ENCODE data around the gene CBFA2T2. TPM values are rescaled to one million over a fixed set of nuclear protein-coding genes. Genes with fewer than 3 reads are reported as not detected.
"Not testable (repeated sequence)": the region's sequence is repeated elsewhere in the genome, so short reads cannot be mapped to it uniquely, and the experiment has no call there.

Gene CBFA2T2
- polyA plus RNA-seq, 1 donor (not counting 4 experiments of a cell fraction or from before 2014, with no cell fraction given) = 6.8 TPM

DNA sequence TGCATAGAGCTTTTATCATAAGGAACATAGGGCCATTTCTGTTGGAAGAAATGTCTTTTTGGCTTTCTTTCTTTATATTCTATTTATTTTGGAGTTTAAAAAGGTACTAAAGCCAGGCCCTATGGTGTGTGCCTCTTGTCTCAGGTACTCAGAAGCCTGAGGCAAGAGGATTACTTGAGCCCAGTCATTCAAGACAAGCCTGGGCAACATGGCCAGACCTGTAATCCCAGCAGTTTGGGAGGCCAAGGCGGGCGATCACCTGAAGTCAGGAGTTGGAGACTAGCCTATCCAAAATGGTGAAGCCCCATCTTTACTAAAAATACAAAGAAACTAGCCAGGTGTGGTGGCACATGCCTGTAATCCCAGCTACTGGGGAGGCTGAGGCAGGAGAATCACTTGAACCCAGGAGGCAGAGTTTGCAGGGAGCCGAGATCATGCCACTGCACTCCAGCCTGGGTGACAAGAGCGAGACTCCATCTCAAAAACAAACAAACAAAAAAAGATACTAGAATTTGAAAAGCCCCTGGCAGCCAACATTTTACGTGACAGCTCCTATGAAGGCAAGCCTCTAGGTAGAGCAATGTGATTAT, 80.0 kb downstream of the CBFA2T2 start:
- dilution Hi-C loops (cut with MboI; ENCODE audit: extremely low pct_ligation_motif_present, low sequenced_read_pairs) = no loop called here
- H4K20me1 ChIP-seq (ENCODE audit: control insufficient read depth, extremely low read depth, insufficient read depth, low read length) = no peaks in the 10 kb centered on the region
- H3K4me2 ChIP-seq (ENCODE audit: control insufficient read depth, extremely low read depth, insufficient read depth, low read depth, low read length) = peak overlapping the region; percentile 87
- H3K9me1 ChIP-seq (ENCODE audit: control insufficient read depth, extremely low read depth, insufficient read depth, low read length) = no peaks in the 10 kb centered on the region
- H3K4me1 ChIP-seq (ENCODE audit: control insufficient read depth, extremely low read depth, insufficient read depth, low read length) = peaks cover 33% of the 10 kb centered on the region
- H2AFZ ChIP-seq (ENCODE audit: control insufficient read depth, low read length) = peak overlapping the region; percentile 83
- H3K9ac ChIP-seq (ENCODE audit: control insufficient read depth, extremely low read depth, insufficient read depth, low read length) = peak overlapping the region; percentile 58
- H3K36me3 ChIP-seq (ENCODE audit: control insufficient read depth in 2 of 2, extremely low read depth in 1 of 2, insufficient read depth in 2 of 2, low read length in 2 of 2) = no peaks in the 10 kb centered on the region
- peak; percentile 74 for DNase-seq (ENCODE audit: low read depth, low spot score)
- peak overlapping the region; percentile 74 for H3K27ac ChIP-seq (ENCODE audit: control insufficient read depth, insufficient read depth, low read length)
- peaks cover 6% of the 10 kb centered on the region for H3K79me2 ChIP-seq (ENCODE audit: control insufficient read depth, insufficient read depth, low read length)
- FAIRE-seq = peak; percentile 79
- no peaks in the 10 kb centered on the region for H3K9me3 ChIP-seq (ENCODE audit: control insufficient read depth, low read depth, low read length)
- peak overlapping the region in 2 of 3 experiments; percentile 33 to 41 for H3K4me3 ChIP-seq (ENCODE audit: control insufficient read depth in 2 of 3, extremely low read depth in 1 of 3, insufficient read depth in 2 of 3, low read depth in 1 of 3, low read length in 3 of 3)
- H3K27me3 ChIP-seq (ENCODE audit: control insufficient read depth, extremely low read depth, insufficient read depth, low read length) = no peaks in the 10 kb centered on the region
- TF ChIP-seq, protein P1, sequence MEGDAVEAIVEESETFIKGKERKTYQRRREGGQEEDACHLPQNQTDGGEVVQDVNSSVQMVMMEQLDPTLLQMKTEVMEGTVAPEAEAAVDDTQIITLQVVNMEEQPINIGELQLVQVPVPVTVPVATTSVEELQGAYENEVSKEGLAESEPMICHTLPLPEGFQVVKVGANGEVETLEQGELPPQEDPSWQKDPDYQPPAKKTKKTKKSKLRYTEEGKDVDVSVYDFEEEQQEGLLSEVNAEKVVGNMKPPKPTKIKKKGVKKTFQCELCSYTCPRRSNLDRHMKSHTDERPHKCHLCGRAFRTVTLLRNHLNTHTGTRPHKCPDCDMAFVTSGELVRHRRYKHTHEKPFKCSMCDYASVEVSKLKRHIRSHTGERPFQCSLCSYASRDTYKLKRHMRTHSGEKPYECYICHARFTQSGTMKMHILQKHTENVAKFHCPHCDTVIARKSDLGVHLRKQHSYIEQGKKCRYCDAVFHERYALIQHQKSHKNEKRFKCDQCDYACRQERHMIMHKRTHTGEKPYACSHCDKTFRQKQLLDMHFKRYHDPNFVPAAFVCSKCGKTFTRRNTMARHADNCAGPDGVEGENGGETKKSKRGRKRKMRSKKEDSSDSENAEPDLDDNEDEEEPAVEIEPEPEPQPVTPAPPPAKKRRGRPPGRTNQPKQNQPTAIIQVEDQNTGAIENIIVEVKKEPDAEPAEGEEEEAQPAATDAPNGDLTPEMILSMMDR (optimal IDR thresholded peaks at IDR 0.05 in 1 of 3, IDR thresholded peaks at IDR 0.05 in 1 of 3, conservative IDR thresholded peaks at IDR 0.05 in 1 of 3; ENCODE audit: extremely low read depth in 1 of 3, insufficient read depth in 2 of 3, low read length in 3 of 3) = no peak
- no peak for TF ChIP-seq EZH2 (IDR thresholded peaks at IDR 0.05; ENCODE audit: low read length)

DNA sequence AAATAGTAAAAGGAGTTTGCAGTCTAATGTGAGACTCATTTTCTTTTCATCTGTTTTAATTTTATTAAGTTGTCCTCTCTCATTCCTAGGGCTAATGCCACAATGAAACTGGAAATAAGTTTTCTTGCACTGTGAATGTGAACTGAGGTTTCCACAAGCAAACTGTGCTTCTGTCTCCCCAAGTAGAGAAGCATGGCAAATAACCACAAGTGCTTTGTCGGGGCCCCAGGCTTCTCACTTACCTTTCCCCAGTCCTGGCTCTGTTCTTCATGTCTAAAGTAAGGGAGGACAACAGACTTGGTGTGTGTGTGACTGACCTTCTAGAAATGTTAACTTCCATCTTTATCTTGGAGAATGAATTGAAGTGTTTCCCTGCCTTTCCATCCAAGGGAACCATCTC, 80.8 kb downstream of the CBFA2T2 start:
- Histone ChIP-seq H3K9me3 (ENCODE audit: control insufficient read depth, low read depth, low read length) (no peaks in the 10 kb centered on the region), H2AFZ (ENCODE audit: control insufficient read depth, low read length) (peak overlapping the region; percentile 83), H3K4me1 (ENCODE audit: control insufficient read depth, extremely low read depth, insufficient read depth, low read length) (peaks cover 33% of the 10 kb centered on the region), H3K27me3 (ENCODE audit: control insufficient read depth, extremely low read depth, insufficient read depth, low read length) (no peaks in the 10 kb centered on the region), H3K79me2 (ENCODE audit: control insufficient read depth, insufficient read depth, low read length) (peaks cover 6% of the 10 kb centered on the region), H3K4me2 (ENCODE audit: control insufficient read depth, extremely low read depth, insufficient read depth, low read depth, low read length) (peak overlapping the region; percentile 87), H3K27ac (ENCODE audit: control insufficient read depth, insufficient read depth, low read length) (peak overlapping the region; percentile 74), H3K36me3 (ENCODE audit: control insufficient read depth in 2 of 2, extremely low read depth in 1 of 2, insufficient read depth in 2 of 2, low read length in 2 of 2) (no peaks in the 10 kb centered on the region), H3K9ac (ENCODE audit: control insufficient read depth, extremely low read depth, insufficient read depth, low read length) (peak overlapping the region; percentile 58), H4K20me1 (ENCODE audit: control insufficient read depth, extremely low read depth, insufficient read depth, low read length) (no peaks in the 10 kb centered on the region), H3K9me1 (ENCODE audit: control insufficient read depth, extremely low read depth, insufficient read depth, low read length) (no peaks in the 10 kb centered on the region), H3K4me3 (ENCODE audit: control insufficient read depth in 2 of 3, extremely low read depth in 1 of 3, insufficient read depth in 2 of 3, low read depth in 1 of 3, low read length in 3 of 3) (peak overlapping the region in 2 of 3 experiments; percentile 33 to 41)
- FAIRE-seq (peak; percentile 26), DNase-seq (ENCODE audit: low read depth, low spot score) (no peak)
- dilution Hi-C loops (cut with MboI; ENCODE audit: extremely low pct_ligation_motif_present, low sequenced_read_pairs) = no loop called here
- TF ChIP-seq, protein P1 (optimal IDR thresholded peaks at IDR 0.05 in 1 of 3, IDR thresholded peaks at IDR 0.05 in 1 of 3, conservative IDR thresholded peaks at IDR 0.05 in 1 of 3; ENCODE audit: extremely low read depth in 1 of 3, insufficient read depth in 2 of 3, low read length in 3 of 3) = no peak
- TF ChIP-seq EZH2 (IDR thresholded peaks at IDR 0.05; ENCODE audit: low read length) = no peak

DNA sequence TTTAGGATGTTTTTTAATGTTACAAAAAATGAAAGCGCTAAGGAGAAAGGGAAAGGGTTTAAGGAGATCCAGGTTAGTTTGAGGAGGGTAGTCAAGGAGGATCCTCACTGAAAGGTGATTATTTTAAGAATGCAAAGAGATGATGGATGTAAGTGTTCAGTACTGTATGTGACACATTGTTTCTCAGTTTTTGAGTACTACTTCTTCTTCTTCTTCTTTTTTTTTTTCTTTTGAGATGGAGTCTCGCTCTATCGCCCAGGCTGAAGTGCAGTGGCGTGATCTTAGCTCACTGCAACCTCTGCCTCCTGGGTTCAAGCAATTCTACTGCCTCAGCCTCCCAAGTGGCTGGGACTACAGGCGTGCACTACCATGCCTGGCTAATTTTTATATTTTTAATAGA, 83.4 kb downstream of the CBFA2T2 start:
- H3K4me3 ChIP-seq (ENCODE audit: control insufficient read depth in 2 of 3, extremely low read depth in 1 of 3, insufficient read depth in 2 of 3, low read depth in 1 of 3, low read length in 3 of 3); H2AFZ ChIP-seq (ENCODE audit: control insufficient read depth, low read length); H3K9me1 ChIP-seq (ENCODE audit: control insufficient read depth, extremely low read depth, insufficient read depth, low read length); H3K9me3 ChIP-seq (ENCODE audit: control insufficient read depth, low read depth, low read length); DNase-seq (ENCODE audit: low read depth, low spot score); H3K79me2 ChIP-seq (ENCODE audit: control insufficient read depth, insufficient read depth, low read length); H3K36me3 ChIP-seq (ENCODE audit: control insufficient read depth in 2 of 2, extremely low read depth in 1 of 2, insufficient read depth in 2 of 2, low read length in 2 of 2); H3K27me3 ChIP-seq (ENCODE audit: control insufficient read depth, extremely low read depth, insufficient read depth, low read length); dilution Hi-C loops (cut with MboI; ENCODE audit: extremely low pct_ligation_motif_present, low sequenced_read_pairs); H3K4me2 ChIP-seq (ENCODE audit: control insufficient read depth, extremely low read depth, insufficient read depth, low read depth, low read length); H3K27ac ChIP-seq (ENCODE audit: control insufficient read depth, insufficient read depth, low read length); FAIRE-seq; H3K9ac ChIP-seq (ENCODE audit: control insufficient read depth, extremely low read depth, insufficient read depth, low read length); H4K20me1 ChIP-seq (ENCODE audit: control insufficient read depth, extremely low read depth, insufficient read depth, low read length): not testable (repeated sequence)
- H3K4me1 ChIP-seq (ENCODE audit: control insufficient read depth, extremely low read depth, insufficient read depth, low read length) = peaks cover 27% of the 10 kb centered on the region

All from keratinocyte (primary cell).